Fibroblast of lung (primary cell): Measurements from ENCODE around the gene CDKN2D. TPM values are rescaled to one million over a fixed set of nuclear protein-coding genes. Genes with fewer than 3 reads are reported as not detected.
"Not testable (repeated sequence)": the region's sequence is repeated elsewhere in the genome, so short reads cannot be mapped to it uniquely, and the experiment has no call there.

Experiments used
- DNase-seq, 2 donors: peaks; one replicate each; pipeline versions ENCODE4 v3.0.0 to v3.0.0-alpha.2; 2010; ENCODE audit warnings: low read depth in 2 of 2
- H2AFZ ChIP-seq: 2 replicates; pipeline ENCODE4 v1.5.1; 2012; ENCODE audit warnings: low read length, control low read depth, inconsistent platforms
- H3K27ac ChIP-seq: 2 replicates; pipeline ENCODE4 v1.5.1; 2011; ENCODE audit warnings: low read length, control low read depth; ENCODE audit not compliant: insufficient read depth
- H3K27me3 ChIP-seq: 2 replicates; pipeline ENCODE4 v1.5.1; 2011; ENCODE audit warnings: mild to moderate bottlenecking, low read length; ENCODE audit not compliant: control insufficient read depth, insufficient read depth
- H3K36me3 ChIP-seq: 2 replicates; pipeline ENCODE4 v1.5.1; 2011; ENCODE audit warnings: low read length; ENCODE audit not compliant: control insufficient read depth, insufficient read depth
- H3K4me1 ChIP-seq: 2 replicates; pipeline ENCODE4 v1.5.1; 2011; ENCODE audit warnings: low read length; ENCODE audit not compliant: control insufficient read depth, insufficient read depth; ENCODE audit errors: extremely low read depth
- H3K4me2 ChIP-seq: 2 replicates; pipeline ENCODE4 v1.5.1; 2011; ENCODE audit warnings: low read length, control low read depth; ENCODE audit not compliant: insufficient read depth; ENCODE audit errors: extremely low read depth
- H3K4me3 ChIP-seq, 4 experiments: fragments of 200-600 bp in 1 of 4; sonication (generic) in 1 of 4; replicated peaks in 1 of 4; 2 replicates each; pipeline ENCODE4 v1.5.1; 2011 to 2016; ENCODE audit warnings: low read length in 4 of 4, low read depth in 3 of 4, mild to moderate bottlenecking in 3 of 4, control low read depth in 2 of 4, inconsistent platforms in 1 of 4, mixed read lengths in 1 of 4; ENCODE audit not compliant: insufficient read depth in 1 of 4; ENCODE audit errors: control extremely low read depth in 1 of 4
- H3K79me2 ChIP-seq: 2 replicates; pipeline ENCODE4 v1.5.1; 2012; ENCODE audit warnings: mild to moderate bottlenecking, low read length, inconsistent platforms; ENCODE audit not compliant: control insufficient read depth, insufficient read depth
- H3K9ac ChIP-seq: 2 replicates; pipeline ENCODE4 v1.5.1; 2011; ENCODE audit warnings: mild to moderate bottlenecking, low read length, control low read depth; ENCODE audit not compliant: insufficient read depth
- H3K9me3 ChIP-seq: 2 replicates; pipeline ENCODE4 v1.5.1; 2012; ENCODE audit warnings: low read depth, low read length; ENCODE audit not compliant: control insufficient read depth, insufficient read depth
- H4K20me1 ChIP-seq: 2 replicates; pipeline ENCODE4 v1.5.1; 2011; ENCODE audit warnings: low read length; ENCODE audit not compliant: control insufficient read depth, insufficient read depth; ENCODE audit errors: extremely low read depth
- CTCF ChIP-seq, 2 donors: IDR thresholded peaks in 1 of 2; conservative IDR thresholded peaks in 1 of 2; 1 replicate in 1 of 2; 2 replicates in 1 of 2; pipeline ENCODE4 v1.5.1; 2011 to 2012; ENCODE audit warnings: low read length in 2 of 2, control low read depth in 1 of 2, inconsistent platforms in 1 of 2, low read depth in 1 of 2, mild to moderate bottlenecking in 1 of 2
- EZH2 ChIP-seq: IDR thresholded peaks from 2 replicates; pipeline ENCODE4 v1.5.1; 2012; ENCODE audit warnings: low read length, control low read depth, mild to moderate bottlenecking; ENCODE audit errors: missing control alignments
- polyA plus RNA-seq, 2 donors: library from polyadenylated mRNA; depleted of rRNA in 1 of 2; stranded (reverse) in 1 of 2; unstranded in 1 of 2; fragments of >200 nt; gene quantifications; 2 replicates each; pipeline ENCODE4 v1.2.1, GENCODE V29; 2011 to 2012; ENCODE audit warnings: missing spikeins in 1 of 2
- total RNA-seq: library from RNA; depleted of rRNA; stranded (reverse); fragments of >200 nt; gene quantifications from 2 replicates; pipeline ENCODE4 v1.2.1, GENCODE V29; 2014

CDKN2D gene
- total and polyA plus RNA-seq, 2 donors (not counting 1 experiment from before 2014, with no cell fraction given) = 9.7 to 10.7 TPM

GRCh38 chr19:10533646-10534386, 35.0 kb downstream of the CDKN2D start:
- Histone ChIP-seq H4K20me1 (no peaks in the 10 kb centered on the region), H3K4me1 (no peaks in the 10 kb centered on the region), H3K9ac (no peak overlapping the region), H3K79me2 (no peaks in the 10 kb centered on the region), H3K4me3 (no peak overlapping the region), H3K9me3 (no peaks in the 10 kb centered on the region), H3K27ac (no peak overlapping the region), H2AFZ (no peak overlapping the region), H3K4me2 (no peak overlapping the region), H3K27me3 (no peaks in the 10 kb centered on the region), H3K36me3 (no peaks in the 10 kb centered on the region)
- TF ChIP-seq CTCF (conservative IDR thresholded peaks at IDR 0.05 in 1 of 2, IDR thresholded peaks at IDR 0.05 in 1 of 2; ENCODE audit: low read depth in 1 of 2, low read length in 2 of 2) = no peak
- TF ChIP-seq EZH2 = no peak
- DNase-seq = peak; percentile 68 to 92

- DNase-seq = no peak
- TF ChIP-seq EZH2 = no peak
- no peak for TF ChIP-seq CTCF (conservative IDR thresholded peaks at IDR 0.05 in 1 of 2, IDR thresholded peaks at IDR 0.05 in 1 of 2; ENCODE audit: low read depth in 1 of 2, low read length in 2 of 2)
- H3K4me1 ChIP-seq = no peaks in the 10 kb centered on the region
- H2AFZ ChIP-seq = no peak overlapping the region
- H3K27ac ChIP-seq = no peak overlapping the region
- H3K4me3 ChIP-seq = no peak overlapping the region
- H3K27me3 ChIP-seq = no peaks in the 10 kb centered on the region
- no peaks in the 10 kb centered on the region for H3K36me3 ChIP-seq
- H4K20me1 ChIP-seq = no peaks in the 10 kb centered on the region
- no peak overlapping the region for H3K9ac ChIP-seq
- H3K4me2 ChIP-seq = no peak overlapping the region
- no peaks in the 10 kb centered on the region for H3K9me3 ChIP-seq
- H3K79me2 ChIP-seq = no peaks in the 10 kb centered on the region
Measured at GRCh38 chr19:10532457-10532856, 36.3 kb downstream of the CDKN2D start.

GRCh38 chr19:10526887-10527286, 41.9 kb downstream of the CDKN2D start:
- H3K36me3 ChIP-seq, H3K9me3 ChIP-seq, H2AFZ ChIP-seq, H3K27ac ChIP-seq, H3K4me2 ChIP-seq, H3K27me3 ChIP-seq, H3K4me3 ChIP-seq, H3K79me2 ChIP-seq, H3K9ac ChIP-seq, H4K20me1 ChIP-seq, DNase-seq, H3K4me1 ChIP-seq: not testable (repeated sequence)
